CMK (cell line): ENCODE measurements around the gene MAP1B.

Source experiments
- DNase-seq: peaks from one replicate; pipeline ENCODE4 v3.0.0-alpha.2; 2010; ENCODE audit warnings: low read depth

The MAP1B gene

GRCh38 chr5:72225741-72226140 lies 118.5 kb downstream of the MAP1B start:
- no peak for DNase-seq

- DNase-seq = peak; percentile 50
These were observed 119.7 kb downstream of the MAP1B start for GRCh38 chr5:72226950-72227349.

- no peak for DNase-seq
These were observed 121.7 kb downstream of the MAP1B start for GRCh38 chr5:72228960-72229359.

- no peak for DNase-seq
These were observed 124.9 kb downstream of the MAP1B start for GRCh38 chr5:72231991-72232703.

GRCh38 chr5:72232838-72233237 lies 125.6 kb downstream of the MAP1B start:
- no peak for DNase-seq

GRCh38 chr5:72233835-72234234 lies 126.6 kb downstream of the MAP1B start:
- DNase-seq = no peak

- no peak for DNase-seq
These were observed 127.0 kb downstream of the MAP1B start for GRCh38 chr5:72234265-72234700.

- no peak for DNase-seq
These were observed 127.6 kb downstream of the MAP1B start for GRCh38 chr5:72234868-72235267.

GRCh38 chr5:72235725-72236124 lies 128.4 kb downstream of the MAP1B start:
- no peak for DNase-seq

GRCh38 chr5:72237415-72237814 lies 130.1 kb downstream of the MAP1B start:
- DNase-seq = no peak

- DNase-seq = no peak
These were observed 130.6 kb downstream of the MAP1B start for GRCh38 chr5:72237879-72238278.

- no peak for DNase-seq
These were observed 131.6 kb downstream of the MAP1B start for GRCh38 chr5:72238712-72239445.

- DNase-seq = no peak
These were observed 134.2 kb downstream of the MAP1B start for GRCh38 chr5:72241346-72242003.

- DNase-seq = no peak
These were observed 135.7 kb downstream of the MAP1B start for GRCh38 chr5:72242796-72243475.

GRCh38 chr5:72243706-72244105 lies 136.4 kb downstream of the MAP1B start:
- no peak for DNase-seq

- no peak for DNase-seq
These were observed 137.6 kb downstream of the MAP1B start for GRCh38 chr5:72244862-72245371.

GRCh38 chr5:72245546-72245945 lies 138.3 kb downstream of the MAP1B start:
- DNase-seq = no peak

- DNase-seq = no peak
These were observed 138.8 kb downstream of the MAP1B start for GRCh38 chr5:72245951-72246532.

GRCh38 chr5:72246954-72247442 lies 139.7 kb downstream of the MAP1B start:
- no peak for DNase-seq

- no peak for DNase-seq
These were observed 141.2 kb downstream of the MAP1B start for GRCh38 chr5:72248410-72248981.

GRCh38 chr5:72251386-72251785 lies 144.1 kb downstream of the MAP1B start:
- DNase-seq = no peak
